ENCODE data around the gene ARHGAP45.

DNA sequence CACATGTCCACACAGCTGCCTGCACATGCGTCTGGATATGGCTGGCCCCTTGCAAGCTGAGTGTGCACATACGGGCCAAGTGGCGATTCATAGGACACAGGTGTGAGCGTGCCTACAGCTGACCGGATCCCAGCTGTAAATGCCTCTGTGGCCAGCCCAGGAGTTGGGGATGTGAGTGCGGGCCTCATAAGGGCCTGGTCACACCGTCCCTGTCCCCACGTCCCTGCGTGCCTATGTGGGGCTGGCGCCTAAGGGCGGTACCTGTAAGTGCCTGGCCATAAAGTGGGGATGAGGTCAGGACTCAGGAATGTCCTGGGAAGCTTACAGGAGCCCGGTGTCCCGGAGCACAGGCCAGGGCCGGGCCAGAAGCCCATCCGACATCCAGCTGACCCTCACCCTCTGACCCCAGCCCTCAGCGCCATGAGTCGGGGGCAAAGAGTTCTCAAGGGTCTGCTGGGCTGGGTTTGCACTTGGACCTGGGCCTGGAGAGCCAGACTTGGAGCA lies 1.3 kb upstream of the ARHGAP45 start:
- TF ChIP-seq CTCF (IDR thresholded peaks at IDR 0.05; ENCODE audit: low read depth, low read length): no peak
- TF ChIP-seq EZH2phosphoT487 (IDR thresholded peaks at IDR 0.05; ENCODE audit: low read depth): no peak
